NCI-H345 treated with DMSO at 0.1 percent for 48 hours (cell line): ENCODE measurements around the gene ARID3B.

Experiments
- DNase-seq: peaks from one replicate; lab custom pipeline; 2025; ENCODE audit not compliant: unreplicated experiment; lab: John Stamatoyannopoulos, UW

ARID3B gene

DNA sequence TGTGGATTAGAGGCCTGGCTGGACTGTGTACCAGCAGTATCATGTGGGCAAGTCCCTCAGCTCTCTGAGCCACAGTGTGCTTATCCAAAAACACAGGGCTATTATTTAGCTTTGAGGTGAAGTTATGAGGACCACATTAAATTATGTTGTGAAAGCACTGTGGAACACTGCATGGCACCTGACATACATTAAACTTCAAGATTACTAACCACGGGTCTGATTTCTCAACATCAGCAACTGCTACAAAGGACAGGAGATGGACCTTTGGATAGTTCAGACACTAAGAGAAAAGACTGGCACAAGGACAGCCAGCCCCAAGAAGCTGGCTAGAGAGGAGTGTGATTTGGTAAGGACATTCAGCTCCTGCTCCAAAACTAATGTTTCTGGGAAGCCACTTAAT, 96.0 kb downstream of the ARID3B start:
- DNase-seq = no peak

DNA sequence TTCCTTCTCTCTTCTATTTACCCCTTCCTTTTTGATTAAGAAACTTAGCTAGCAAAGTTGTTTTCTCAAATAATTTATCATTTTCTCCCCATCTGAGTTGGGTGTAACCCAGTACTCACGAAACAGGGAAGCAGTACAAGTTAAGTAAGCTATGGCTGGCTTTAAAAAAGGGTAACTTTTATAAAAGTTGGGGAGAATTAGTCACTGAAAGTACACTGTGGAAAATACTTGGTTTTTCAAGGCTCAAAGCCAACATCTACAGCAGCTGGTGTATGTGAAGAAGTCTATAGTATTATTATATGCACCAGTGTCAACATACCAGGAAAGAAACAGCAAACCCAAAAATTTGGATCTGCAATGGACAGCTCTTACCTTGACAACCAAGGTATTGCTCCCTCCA, 100.1 kb downstream of the ARID3B start:
- DNase-seq = no peak

DNA sequence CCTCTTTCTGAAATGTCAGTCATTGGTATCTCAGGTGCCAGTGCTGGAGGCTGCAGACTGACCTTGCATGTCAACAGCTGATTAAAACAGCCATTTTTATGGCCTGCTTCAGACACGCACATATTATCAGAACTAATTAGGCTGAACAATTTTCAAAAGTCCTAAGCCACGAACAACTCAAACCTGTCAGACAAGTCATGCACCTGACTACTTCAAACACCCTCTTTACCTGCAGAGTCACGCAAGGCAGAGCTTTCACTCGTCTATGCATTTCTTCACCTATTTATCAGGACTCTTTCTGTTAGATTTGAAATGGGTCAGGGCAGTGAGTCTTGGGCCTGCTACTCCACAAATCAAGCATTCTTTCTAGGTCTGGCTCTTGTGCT, 101.3 kb downstream of the ARID3B start:
- DNase-seq = peak; percentile 83

DNA sequence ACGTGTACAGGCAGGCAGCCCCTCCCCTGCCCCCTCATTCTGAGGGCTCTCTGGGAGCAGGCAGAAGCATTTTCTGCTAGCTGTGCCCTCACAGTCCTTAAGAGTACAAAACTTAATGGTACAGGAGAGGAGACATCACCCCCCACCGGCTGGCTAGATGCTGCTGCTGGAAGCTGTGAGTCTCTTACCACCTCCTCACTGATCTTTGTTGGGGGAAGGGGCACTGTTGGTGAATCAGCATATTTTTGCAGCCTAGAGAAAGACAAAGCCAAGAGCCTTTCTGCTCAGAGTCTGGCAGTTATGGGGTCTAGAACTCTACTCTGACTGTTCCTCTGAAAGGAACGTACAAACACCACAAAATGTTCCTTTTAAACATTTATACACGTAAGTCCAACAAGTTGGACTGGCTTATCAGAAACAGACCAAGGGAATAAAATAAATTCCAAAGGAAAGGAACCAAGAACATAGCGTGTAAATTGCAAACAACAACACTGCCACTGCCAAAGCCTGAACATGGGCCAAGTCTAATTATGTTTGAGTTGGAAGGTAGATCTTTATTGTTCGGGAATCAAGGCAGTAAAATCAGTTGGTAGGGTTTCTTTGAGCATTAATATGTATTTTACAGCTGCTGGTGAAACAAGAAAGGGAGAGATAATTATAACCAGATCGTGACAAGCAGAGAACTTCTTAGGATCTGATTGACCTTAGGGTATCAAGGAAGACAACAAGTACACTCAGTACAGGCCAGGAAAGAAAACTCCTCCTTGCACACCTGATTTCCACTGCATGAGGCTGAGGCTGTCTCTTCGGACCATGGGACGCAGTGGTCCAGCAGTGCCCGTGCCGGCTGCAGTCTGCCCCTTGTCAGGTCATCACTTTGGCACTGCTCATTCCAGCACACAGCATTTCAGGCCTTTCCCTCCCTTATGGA, 102.0 kb downstream of the ARID3B start:
- no peak for DNase-seq

DNA sequence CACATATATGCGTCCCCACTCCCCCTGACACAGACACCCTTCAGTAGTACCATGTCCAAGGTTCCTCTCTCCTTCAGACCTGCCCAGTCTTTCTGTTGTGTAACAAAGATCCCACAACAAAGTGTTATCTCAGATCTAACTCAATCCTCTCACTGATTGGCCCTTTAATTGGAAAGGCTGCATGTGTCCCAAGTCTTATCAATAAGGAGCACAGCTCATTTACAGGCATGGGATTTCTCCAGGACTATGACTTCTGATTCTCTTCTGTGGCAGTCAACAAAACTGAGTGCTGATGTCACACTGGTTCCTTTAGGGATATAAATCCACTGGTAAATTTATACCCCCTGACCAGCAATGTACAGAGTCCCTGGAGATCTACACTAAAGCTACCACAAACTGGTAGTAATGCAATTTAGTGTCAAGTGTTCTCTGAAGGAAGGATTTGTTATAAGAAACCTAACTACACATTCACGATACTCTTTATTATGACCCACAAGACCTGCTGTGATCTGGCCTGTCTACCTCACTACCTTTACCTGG, 102.7 kb downstream of the ARID3B start:
- DNase-seq = no peak

DNA sequence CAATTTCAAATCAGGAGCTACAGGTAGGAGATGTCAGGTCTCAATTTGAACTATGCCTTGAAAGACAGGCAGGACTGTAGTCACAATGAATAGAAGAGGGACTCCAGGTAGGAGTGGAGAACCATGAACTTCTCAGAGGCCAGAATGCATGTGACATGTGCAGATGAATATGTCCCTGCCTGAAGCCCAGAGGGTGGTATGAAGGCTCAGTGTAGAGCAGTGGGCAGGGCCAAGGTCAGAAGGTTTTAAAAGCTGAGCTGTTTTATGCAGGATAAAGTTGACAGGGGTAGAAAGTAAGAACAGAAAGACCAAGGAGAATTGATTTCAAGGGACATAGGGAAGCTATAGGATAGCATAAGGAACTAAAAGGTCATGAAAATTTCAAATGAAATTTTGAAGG, 105.5 kb downstream of the ARID3B start:
- no peak for DNase-seq
